K562 (cell line): ENCODE results near the gene PIP4K2A.

Experiments
- EHMT2 ChIP-seq: fragments of 450-650 bp; IDR thresholded peaks from 2 replicates; pipeline ENCODE4 v1.6.1; 2018; ENCODE audit warnings: antibody characterized with exemption
- NFE2L1 ChIP-seq: fragments of 450-650 bp; IDR thresholded peaks from 2 replicates; pipeline ENCODE4 v1.6.1; 2016; ENCODE audit warnings: missing genetic modification characterization, low read depth, mild to moderate bottlenecking, missing compliant biosample characterization, moderate library complexity, borderline replicate concordance
- RNF2 ChIP-seq: sonication (generic); IDR thresholded peaks from 2 replicates; pipeline ENCODE4 v1.6.1; 2016
- TCF3 ChIP-seq: sonication (generic); formaldehyde crosslinking; IDR thresholded peaks from 2 replicates; pipeline ENCODE4 v1.4.0; 2020; ENCODE audit warnings: mild to moderate bottlenecking, missing genetic modification reagents
- TF ChIP-seq, protein P1 (sequence below): fragments of 450-650 bp; formaldehyde crosslinking; IDR thresholded peaks from 2 replicates; pipeline ENCODE4 v1.4.0; 2022; ENCODE audit warnings: missing genetic modification characterization

DNA sequence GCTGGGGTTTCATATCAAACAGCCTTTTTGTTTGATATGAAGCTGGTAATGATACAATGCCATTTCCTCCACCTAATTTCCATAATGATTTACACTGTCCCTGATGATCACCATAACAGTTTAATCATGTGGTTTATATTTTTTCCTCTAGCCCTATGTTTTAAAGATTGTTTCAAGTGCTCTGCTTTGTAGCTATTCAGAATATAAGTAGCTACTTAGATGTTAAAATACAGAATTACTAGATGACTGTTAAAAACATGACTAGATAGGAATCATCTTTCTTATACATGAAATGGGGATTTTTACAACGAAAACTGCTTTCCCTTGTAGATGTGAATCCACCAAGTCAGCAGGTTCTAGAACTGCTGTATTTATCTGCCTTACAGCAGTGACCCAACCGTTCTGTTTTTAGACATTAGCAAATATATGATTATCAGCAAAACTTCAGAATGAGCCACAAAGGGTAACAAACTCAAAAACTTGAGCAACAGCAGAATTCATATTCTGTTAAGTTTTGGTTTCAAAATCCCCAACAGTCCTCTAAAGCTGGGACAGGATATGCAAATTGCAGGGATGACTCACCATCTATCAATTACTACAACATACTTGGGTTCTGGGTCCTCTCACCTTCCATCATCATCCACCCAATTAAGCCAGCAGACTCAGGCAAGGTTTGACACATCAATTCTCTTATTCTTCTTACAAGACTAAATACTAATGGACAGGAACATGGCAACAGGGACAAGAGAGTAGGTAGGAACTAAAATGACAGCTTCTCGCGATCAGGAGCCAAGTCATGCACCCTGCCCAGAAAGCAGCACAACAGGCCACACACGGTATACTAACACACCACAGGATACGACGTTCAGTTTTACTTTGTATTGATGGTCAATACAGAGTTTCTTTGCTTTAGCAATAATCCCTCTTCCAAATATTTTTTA lies 83.9 kb downstream of the PIP4K2A start:
- TF ChIP-seq TCF3 (CRISPR knock-in tag) (no peak; the same call in 1 of the 2 replicates), EHMT2 (no peak; the same call in 1 of the 2 replicates), RNF2 (no peak), NFE2L1 (tag) (peak; percentile 10; the same call in 1 of the 2 replicates)
- TF ChIP-seq, protein P1, sequence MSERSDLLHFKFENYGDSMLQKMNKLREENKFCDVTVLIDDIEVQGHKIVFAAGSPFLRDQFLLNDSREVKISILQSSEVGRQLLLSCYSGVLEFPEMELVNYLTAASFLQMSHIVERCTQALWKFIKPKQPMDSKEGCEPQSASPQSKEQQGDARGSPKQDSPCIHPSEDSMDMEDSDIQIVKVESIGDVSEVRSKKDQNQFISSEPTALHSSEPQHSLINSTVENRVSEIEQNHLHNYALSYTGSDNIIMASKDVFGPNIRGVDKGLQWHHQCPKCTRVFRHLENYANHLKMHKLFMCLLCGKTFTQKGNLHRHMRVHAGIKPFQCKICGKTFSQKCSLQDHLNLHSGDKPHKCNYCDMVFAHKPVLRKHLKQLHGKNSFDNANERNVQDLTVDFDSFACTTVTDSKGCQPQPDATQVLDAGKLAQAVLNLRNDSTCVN: no peak
